OCI-LY1 (cell line): ENCODE measurements around the gene STON2.

Source experiments
- EZH2 ChIP-seq: fragments of 200-600 bp; sonication (generic), shearing (Covaris generic); IDR thresholded peaks from 2 replicates; pipeline ENCODE4 v1.8.0; 2017; ENCODE audit warnings: borderline replicate concordance, mixed run types, mild to moderate bottlenecking, antibody characterized with exemption, low read length, moderate library complexity, mixed read lengths
- TF ChIP-seq, protein P1 (sequence below): fragments of 200-600 bp; sonication (generic), shearing (Covaris generic); IDR thresholded peaks from 2 replicates; pipeline ENCODE4 v1.5.1; 2017; ENCODE audit warnings: mild to moderate bottlenecking, antibody characterized with exemption, low read length, moderate library complexity, mixed read lengths

GRCh38 chr14:81313775-81314429, 86.2 kb downstream of the STON2 start:
- TF ChIP-seq, protein P1, sequence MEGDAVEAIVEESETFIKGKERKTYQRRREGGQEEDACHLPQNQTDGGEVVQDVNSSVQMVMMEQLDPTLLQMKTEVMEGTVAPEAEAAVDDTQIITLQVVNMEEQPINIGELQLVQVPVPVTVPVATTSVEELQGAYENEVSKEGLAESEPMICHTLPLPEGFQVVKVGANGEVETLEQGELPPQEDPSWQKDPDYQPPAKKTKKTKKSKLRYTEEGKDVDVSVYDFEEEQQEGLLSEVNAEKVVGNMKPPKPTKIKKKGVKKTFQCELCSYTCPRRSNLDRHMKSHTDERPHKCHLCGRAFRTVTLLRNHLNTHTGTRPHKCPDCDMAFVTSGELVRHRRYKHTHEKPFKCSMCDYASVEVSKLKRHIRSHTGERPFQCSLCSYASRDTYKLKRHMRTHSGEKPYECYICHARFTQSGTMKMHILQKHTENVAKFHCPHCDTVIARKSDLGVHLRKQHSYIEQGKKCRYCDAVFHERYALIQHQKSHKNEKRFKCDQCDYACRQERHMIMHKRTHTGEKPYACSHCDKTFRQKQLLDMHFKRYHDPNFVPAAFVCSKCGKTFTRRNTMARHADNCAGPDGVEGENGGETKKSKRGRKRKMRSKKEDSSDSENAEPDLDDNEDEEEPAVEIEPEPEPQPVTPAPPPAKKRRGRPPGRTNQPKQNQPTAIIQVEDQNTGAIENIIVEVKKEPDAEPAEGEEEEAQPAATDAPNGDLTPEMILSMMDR, result no peak
- no peak for TF ChIP-seq EZH2
